Caco-2 (cell line): Measurements from ENCODE around the gene AGPS. TPM values are rescaled to one million over a fixed set of nuclear protein-coding genes. Genes with fewer than 3 reads are reported as not detected.
"Not testable (repeated sequence)": the region's sequence is repeated elsewhere in the genome, so short reads cannot be mapped to it uniquely, and the experiment has no call there.

Experiments used
- BruUV-seq: library from RNA; stranded (reverse); fragments of 400-500 nt; replicated peaks from 2 replicates; lab custom pipeline; 2021; lab: Mats Ljungman, UMichigan
- CTCF ChIA-PET: fragments of 300-600 bp; sonication (Branson Sonifier 250); formaldehyde crosslinking; loops from one replicate; lab custom pipeline; 2022; ENCODE audit warnings: antibody characterized with exemption; lab: Charles Lee
- POLR2A ChIA-PET: fragments of 300-600 bp; sonication (Branson Sonifier 250); formaldehyde crosslinking; loops from one replicate; lab custom pipeline; 2022; ENCODE audit warnings: antibody characterized with exemption; lab: Charles Lee
- DNase-seq, 2 experiments: peaks; one replicate each; pipeline versions ENCODE4 v3.0.0 to v3.0.0-alpha.2; 2020 to 2022
- H3K27me3 ChIP-seq: replicated peaks from 2 replicates; pipeline ENCODE4 v1.6.0; 2011; ENCODE audit warnings: low read length; ENCODE audit not compliant: control insufficient read depth, insufficient read depth
- H3K36me3 ChIP-seq: 2 replicates; pipeline ENCODE4 v1.5.1; 2011; ENCODE audit warnings: low read length; ENCODE audit not compliant: control insufficient read depth, insufficient read depth
- H3K4me1 ChIP-seq: fragments of 250-450 bp; sonication (Bioruptor Pico); 2 replicates; pipeline ENCODE4 v1.5.1; 2020; ENCODE audit warnings: mild to moderate bottlenecking
- H3K4me3 ChIP-seq: 2 replicates; pipeline ENCODE4 v1.5.1; 2011; ENCODE audit warnings: low read depth, mild to moderate bottlenecking, control low read depth, low read length
- H3K9me3 ChIP-seq: fragments of 250-450 bp; sonication (Bioruptor Pico); 2 replicates; pipeline ENCODE4 v1.5.1; 2020; ENCODE audit warnings: mild to moderate bottlenecking, moderate library complexity
- H3K27ac Mint-ChIP-seq: one replicate; pipeline ENCODE4 v1.8.0; 2022; ENCODE audit warnings: mixed read lengths; ENCODE audit not compliant: unreplicated experiment
- H3K27me3 Mint-ChIP-seq: one replicate; pipeline ENCODE4 v1.8.0; 2022; ENCODE audit warnings: mixed read lengths; ENCODE audit not compliant: insufficient read depth, unreplicated experiment
- H3K36me3 Mint-ChIP-seq: one replicate; pipeline ENCODE4 v1.8.0; 2022; ENCODE audit warnings: mild to moderate bottlenecking, mixed read lengths; ENCODE audit not compliant: insufficient read depth, unreplicated experiment
- H3K4me1 Mint-ChIP-seq: one replicate; pipeline ENCODE4 v1.8.0; 2022; ENCODE audit warnings: low read depth, mixed read lengths; ENCODE audit not compliant: unreplicated experiment
- H3K4me3 Mint-ChIP-seq: one replicate; pipeline ENCODE4 v1.8.0; 2022; ENCODE audit warnings: mild to moderate bottlenecking, moderate library complexity, mixed read lengths; ENCODE audit not compliant: unreplicated experiment
- H3K9me3 Mint-ChIP-seq: one replicate; pipeline ENCODE4 v1.8.0; 2022; ENCODE audit warnings: mixed read lengths; ENCODE audit not compliant: unreplicated experiment
- CTCF ChIP-seq, 2 experiments: fragments of 200-600 bp in 1 of 2; IDR thresholded peaks; 1 replicate in 1 of 2; 2 replicates in 1 of 2; pipeline versions ENCODE4 v1.5.1 to v1.8.0; 2011 to 2022; ENCODE audit warnings: antibody characterized with exemption in 1 of 2, control low read depth in 1 of 2, inconsistent platforms in 1 of 2, low read depth in 1 of 2, low read length in 1 of 2, mild to moderate bottlenecking in 1 of 2, moderate library complexity in 1 of 2; ENCODE audit not compliant: insufficient read depth in 1 of 2, severe bottlenecking in 1 of 2, unreplicated experiment in 1 of 2
- intact Hi-C: fragments of 100-400 bp; cut with micrococcal nuclease; formaldehyde crosslinking; loops from one replicate; pipeline ENCODE4 v1.10.0; 2022; ENCODE audit not compliant: unreplicated experiment
- total RNA-seq: library from RNA; stranded (reverse); gene quantifications from 2 replicates; pipeline ENCODE4 v1.2.3, GENCODE V29; 2022

Gene AGPS
- total RNA-seq, 1 experiment from 2014 or later: 105 TPM

- H3K27ac Mint-ChIP-seq: no peak overlapping the region
Measured at GRCh38 chr2:177483531-177483930, 91.0 kb downstream of the AGPS start.

GRCh38 chr2:177484180-177484795 is 91.7 kb downstream of the AGPS start:
- Histone ChIP-seq H3K9me3 (no peaks in the 10 kb centered on the region), H3K27me3 (no peaks in the 10 kb centered on the region), H3K4me3 (no peak overlapping the region), H3K36me3 (no peaks in the 10 kb centered on the region; the same call in 1 of the 2 replicates), H3K4me1 (0 out of 2 replicates have a peak, but pooled peaks cover under 1% of the 10 kb centered on the region)
- no TSS peak for BruUV-seq
- Mint-ChIP-seq H3K27ac (no peak overlapping the region), H3K27me3 (no peaks in the 10 kb centered on the region), H3K36me3 (peaks cover 35% of the 10 kb centered on the region), H3K4me3 (no peak overlapping the region), H3K9me3 (no peaks in the 10 kb centered on the region), H3K4me1 (no peaks in the 10 kb centered on the region)
- CTCF ChIA-PET: no interaction called here
- no peak for TF ChIP-seq CTCF (IDR thresholded peaks at IDR 0.05; ENCODE audit: insufficient read depth in 1 of 2, low read depth in 1 of 2, low read length in 1 of 2, severe bottlenecking in 1 of 2, unreplicated experiment in 1 of 2)
- DNase-seq: no peak
- POLR2A ChIA-PET: no interaction called here
- intact Hi-C loops: no loop called here

More at GRCh38 chr2:177483531-177483930, 91.0 kb downstream of the AGPS start:
- Histone ChIP-seq H3K4me3 (no peak overlapping the region), H3K9me3 (no peaks in the 10 kb centered on the region; the same call in 1 of the 2 replicates), H3K27me3 (no peaks in the 10 kb centered on the region), H3K4me1 (no peaks in the 10 kb centered on the region), H3K36me3 (no peaks in the 10 kb centered on the region; the same call in 1 of the 2 replicates)
- Mint-ChIP-seq H3K27me3 (no peaks in the 10 kb centered on the region), H3K9me3 (peaks cover 3% of the 10 kb centered on the region), H3K4me1 (no peaks in the 10 kb centered on the region), H3K4me3 (no peak overlapping the region), H3K36me3 (peaks cover 42% of the 10 kb centered on the region)
- TF ChIP-seq CTCF (IDR thresholded peaks at IDR 0.05; ENCODE audit: insufficient read depth in 1 of 2, low read depth in 1 of 2, low read length in 1 of 2, severe bottlenecking in 1 of 2, unreplicated experiment in 1 of 2): no peak
- ChIA-PET POLR2A (no interaction called here), CTCF (no interaction called here)
- no peak for DNase-seq
- no TSS peak for BruUV-seq
- intact Hi-C loops: no loop called here

- CTCF ChIA-PET: not testable (repeated sequence)
Measured at GRCh38 chr2:177485657-177486056, 93.1 kb downstream of the AGPS start.

More at GRCh38 chr2:177485657-177486056, 93.1 kb downstream of the AGPS start:
- H3K4me1 Mint-ChIP-seq, BruUV-seq, H3K36me3 ChIP-seq, H3K4me3 ChIP-seq, H3K27me3 Mint-ChIP-seq, H3K9me3 ChIP-seq, H3K9me3 Mint-ChIP-seq, H3K4me3 Mint-ChIP-seq, DNase-seq, H3K4me1 ChIP-seq, H3K27me3 ChIP-seq, H3K27ac Mint-ChIP-seq, POLR2A ChIA-PET: not testable (repeated sequence)
- peaks cover 22% of the 10 kb centered on the region for H3K36me3 Mint-ChIP-seq
- intact Hi-C loops: loop anchor here (5.0 kb wide), 1 partner anchor 148 kb away; no protein-coding TSS in a partner anchor
